Measurements from ENCODE around the gene KSR1. TPM values are rescaled to one million over a fixed set of nuclear protein-coding genes. Genes with fewer than 3 reads are reported as not detected.
A peak's percentile ranks its signal among the peaks of the same experiment; 100 is the strongest.
"Not testable (repeated sequence)": the region's sequence is repeated elsewhere in the genome, so short reads cannot be mapped to it uniquely, and the experiment has no call there.

KSR1 gene
- total RNA-seq = 10 to 100 TPM in 3 of 9 donors, 1 to 10 TPM in 6; 6.1 to 31.1 (median 7.5) TPM
- 1 to 10 TPM; 6.3 to 8.0 TPM for polyA plus RNA-seq
- long read RNA-seq, donor 1, partial matches to known transcripts = 0 of 1 reads
- long read RNA-seq, donor 1, other reads (novel, unspliced or antisense) = 1 of 1 reads
- long read RNA-seq, donor 2, partial matches to known transcripts = 0 of 2 reads
- long read RNA-seq, donor 2, other reads (novel, unspliced or antisense) = 1 of 2 reads
- long read RNA-seq, donor 3, partial matches to known transcripts = 0 of 2 reads
- long read RNA-seq, donor 3, other reads (novel, unspliced or antisense) = 2 of 2 reads

DNA sequence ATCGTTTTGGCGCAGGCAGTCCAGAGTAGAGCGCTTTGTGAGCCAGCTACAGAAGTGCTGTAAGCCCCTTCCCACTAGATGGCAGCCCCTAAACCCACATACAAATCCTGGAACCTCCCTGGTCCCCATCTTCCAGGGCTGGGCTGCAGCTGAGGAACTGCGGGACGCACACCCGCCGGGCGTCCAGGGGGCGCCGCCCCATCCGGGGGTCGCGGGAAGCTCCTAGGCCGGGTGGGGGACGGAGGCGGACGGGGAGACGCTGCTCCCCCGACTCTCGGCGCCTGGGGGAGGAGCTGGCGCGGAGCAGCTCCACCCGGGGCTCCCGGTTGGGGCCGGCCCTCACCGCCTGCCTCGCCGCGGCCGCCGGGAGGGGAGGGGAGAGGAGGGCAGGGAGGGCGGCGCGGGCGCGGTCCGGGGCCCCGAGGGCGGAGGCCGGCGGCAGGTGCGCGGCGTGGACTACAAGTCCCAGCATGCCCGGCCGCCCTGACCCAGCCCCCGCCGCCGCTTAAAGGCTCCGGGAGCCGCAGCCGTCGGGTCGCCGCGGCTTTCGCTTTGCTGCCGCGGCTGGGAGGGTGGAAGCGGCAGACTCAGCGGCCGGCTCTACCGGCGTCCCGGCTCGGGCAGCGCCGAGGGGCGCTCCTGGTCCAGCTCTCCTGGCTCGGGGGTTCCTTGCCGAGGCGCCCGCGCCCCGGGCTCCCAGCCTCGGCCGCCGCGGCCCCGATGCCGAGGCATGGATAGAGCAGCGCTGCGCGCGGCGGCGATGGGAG, at the start of gene KSR1:
Gene KSR1 (plus strand): TSS at position 535 of the 767 bp plus-strand sequence. CDS start 196 bp downstream, at position 731.
- DNase-seq (peak; percentile 80 to 90 (median 84)), ATAC-seq (peak; percentile 63 to 96 (median 90))
- TF ChIP-seq, protein P1, sequence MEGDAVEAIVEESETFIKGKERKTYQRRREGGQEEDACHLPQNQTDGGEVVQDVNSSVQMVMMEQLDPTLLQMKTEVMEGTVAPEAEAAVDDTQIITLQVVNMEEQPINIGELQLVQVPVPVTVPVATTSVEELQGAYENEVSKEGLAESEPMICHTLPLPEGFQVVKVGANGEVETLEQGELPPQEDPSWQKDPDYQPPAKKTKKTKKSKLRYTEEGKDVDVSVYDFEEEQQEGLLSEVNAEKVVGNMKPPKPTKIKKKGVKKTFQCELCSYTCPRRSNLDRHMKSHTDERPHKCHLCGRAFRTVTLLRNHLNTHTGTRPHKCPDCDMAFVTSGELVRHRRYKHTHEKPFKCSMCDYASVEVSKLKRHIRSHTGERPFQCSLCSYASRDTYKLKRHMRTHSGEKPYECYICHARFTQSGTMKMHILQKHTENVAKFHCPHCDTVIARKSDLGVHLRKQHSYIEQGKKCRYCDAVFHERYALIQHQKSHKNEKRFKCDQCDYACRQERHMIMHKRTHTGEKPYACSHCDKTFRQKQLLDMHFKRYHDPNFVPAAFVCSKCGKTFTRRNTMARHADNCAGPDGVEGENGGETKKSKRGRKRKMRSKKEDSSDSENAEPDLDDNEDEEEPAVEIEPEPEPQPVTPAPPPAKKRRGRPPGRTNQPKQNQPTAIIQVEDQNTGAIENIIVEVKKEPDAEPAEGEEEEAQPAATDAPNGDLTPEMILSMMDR (IDR thresholded peaks at IDR 0.05) = peak; percentile 22 to 68 (median 48)
- TF ChIP-seq POLR2A (IDR thresholded peaks at IDR 0.05) = peak in 1 of 2 donors; percentile 73
- H3K4me3 ChIP-seq = peak within 1 kb of the TSS; percentile 73 to 92 (median 82)
- intact Hi-C loops (cut with DNase I) = loop anchor here in 9 of 10 donors (1.0 to 10.0 kb wide), 17 partner anchors 35 to 221 kb away; no protein-coding TSS in a partner anchor
- peaks cover 0 to 36% (median 12%) of the 10 kb centered on the region in 12 donors for H3K4me1 ChIP-seq
- H3K9me3 ChIP-seq = no peaks in the 10 kb centered on the region
- peak within 1 kb of the TSS; percentile 59 to 89 (median 77) for H3K27ac ChIP-seq
- 0 to 1% (median 1%) methylated on average over 37 to 88 of the region's 88 CpGs for WGBS, 4 donors
- no peaks in the 10 kb centered on the region for H3K27me3 ChIP-seq
- H3K36me3 ChIP-seq = peaks cover 0 to 2% (median 0%) of the 10 kb centered on the region in 9 donors

DNA sequence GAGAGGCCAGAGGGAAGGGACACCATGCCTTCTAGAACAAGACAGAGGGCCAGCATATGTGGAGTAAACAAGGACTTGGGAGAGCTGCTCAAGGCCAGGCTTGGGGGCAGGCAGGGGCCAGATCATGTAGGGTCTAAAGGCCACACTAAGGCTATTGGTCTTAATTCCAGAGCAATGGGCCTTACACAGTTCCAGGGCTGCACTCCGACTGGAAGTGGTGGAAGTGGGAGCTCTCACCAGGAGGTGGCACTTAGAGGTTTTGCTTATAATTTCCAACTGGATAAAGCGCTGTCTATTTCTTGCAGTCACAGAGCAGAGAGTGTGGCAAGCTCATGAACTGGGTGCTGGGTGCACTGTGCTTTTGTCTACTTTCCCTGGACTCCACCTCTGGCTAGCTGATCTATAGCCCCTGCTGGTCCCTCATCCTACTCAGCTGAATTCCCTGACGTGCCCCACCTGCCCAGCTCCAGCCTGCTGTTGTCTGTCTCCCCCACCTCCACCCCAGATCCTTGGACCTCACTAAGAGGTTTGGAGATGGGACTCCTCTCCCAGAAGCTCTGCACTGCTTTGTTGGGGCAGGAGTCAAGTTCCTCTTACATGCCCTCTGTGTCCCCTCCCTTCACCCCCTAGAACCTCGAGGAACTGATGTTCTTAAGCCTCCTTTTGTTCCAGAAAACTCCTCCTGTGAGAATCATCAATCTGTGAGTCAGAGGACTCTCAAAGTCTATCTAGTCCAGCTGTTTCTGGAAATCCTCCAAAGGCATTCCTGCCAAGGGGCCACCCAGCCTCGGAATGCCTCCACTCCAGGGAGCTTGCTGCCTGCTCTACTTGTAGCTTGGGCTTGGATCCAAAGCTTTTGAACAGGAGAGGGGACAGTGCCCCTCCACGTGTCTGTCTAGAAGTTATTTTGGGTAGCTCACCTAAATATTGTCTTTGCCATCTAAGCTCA, 48.1 kb upstream of the KSR1 start:
- Histone ChIP-seq H3K27ac (no peak overlapping the region), H3K9me3 (no peaks in the 10 kb centered on the region), H3K4me3 (no peak overlapping the region), H3K27me3 (no peaks in the 10 kb centered on the region), H3K36me3 (no peaks in the 10 kb centered on the region), H3K4me1 (peaks cover 0 to 19% (median 7%) of the 10 kb centered on the region in 12 donors)
- WGBS, 4 donors = 44 to 48% (median 46%) methylated on average over 6 of the region's 6 CpGs
- DNase-seq (no peak), ATAC-seq (peak in 1 of 4 donors; percentile 49)
- TF ChIP-seq, protein P1 (IDR thresholded peaks at IDR 0.05) = no peak
- no peak for TF ChIP-seq POLR2A (IDR thresholded peaks at IDR 0.05)
- intact Hi-C loops (cut with DNase I) = no loop called here

DNA sequence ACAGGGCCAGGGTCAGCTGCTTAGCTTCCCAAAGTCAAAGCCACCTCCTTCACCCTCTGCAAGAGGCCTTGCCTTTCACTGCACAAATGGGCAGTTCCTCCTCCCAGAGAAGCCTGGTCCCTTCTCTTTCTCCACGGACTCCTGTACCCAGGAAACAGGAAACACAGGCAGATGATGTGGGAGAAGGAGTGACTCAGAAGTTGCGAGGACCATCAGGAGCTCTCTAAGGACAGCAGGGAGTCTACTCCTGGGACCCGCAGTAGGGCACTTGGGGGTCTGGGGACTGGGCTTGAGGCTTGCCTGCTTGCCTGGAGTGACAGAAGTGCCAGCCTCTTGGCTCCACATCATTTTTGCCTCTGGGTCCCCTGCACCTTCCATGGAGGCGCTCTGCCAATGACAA, 47.4 kb upstream of the KSR1 start:
- ATAC-seq (peak in 1 of 4 donors; percentile 24), DNase-seq (no peak)
- Histone ChIP-seq H3K36me3 (no peaks in the 10 kb centered on the region), H3K9me3 (no peaks in the 10 kb centered on the region), H3K4me1 (peaks cover 0 to 26% (median 7%) of the 10 kb centered on the region in 12 donors), H3K27ac (no peak overlapping the region), H3K4me3 (no peak overlapping the region), H3K27me3 (no peaks in the 10 kb centered on the region)
- intact Hi-C loops (cut with DNase I) = no loop called here
- TF ChIP-seq, protein P1 (IDR thresholded peaks at IDR 0.05) = no peak
- no peak for TF ChIP-seq POLR2A (IDR thresholded peaks at IDR 0.05)
- WGBS, 4 donors = 57 to 69% (median 66%) methylated on average over 4 of the region's 4 CpGs

DNA sequence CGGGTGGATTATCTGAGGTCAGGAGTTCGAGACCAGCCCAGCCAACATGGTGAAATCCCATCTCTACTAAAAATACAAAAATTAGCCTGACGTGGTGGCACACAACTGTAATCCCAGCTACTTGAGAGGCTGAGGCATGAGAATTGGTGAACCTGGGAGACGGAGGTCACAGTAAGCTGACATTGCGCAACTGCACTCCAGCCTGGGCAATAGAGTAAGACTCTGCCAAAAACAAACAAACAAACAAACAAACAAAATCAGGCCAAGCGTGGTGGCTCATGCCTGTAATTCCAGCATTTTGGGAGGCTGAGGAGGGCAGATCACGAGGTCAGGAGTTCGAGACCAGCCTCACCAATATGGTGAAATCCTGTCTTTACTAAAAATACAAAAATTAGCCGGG, 44.1 kb upstream of the KSR1 start:
- intact Hi-C loops (cut with DNase I); H3K36me3 ChIP-seq; H3K9me3 ChIP-seq; H3K27me3 ChIP-seq; H3K27ac ChIP-seq; DNase-seq; ATAC-seq; H3K4me3 ChIP-seq: not testable (repeated sequence)
- H3K4me1 ChIP-seq = peaks cover 0 to 31% (median 7%) of the 10 kb centered on the region in 12 donors
- 87 to 92% (median 90%) methylated on average over 9 of the region's 9 CpGs for WGBS, 4 donors
